T-helper 2 cell treated with Interferon-gamma antibody and Interleukin-4, amounts not matched to agents 5 μg/mL and 100 μg/mL, for 36 hours (primary cell): ENCODE measurements around the gene MINDY4.

Experiments used
- DNase-seq: peaks from one replicate; pipeline ENCODE4 v3.0.0; 2021; ENCODE audit warnings: low spot score
- H3K27ac Mint-ChIP-seq: one replicate; pipeline ENCODE4 v1.8.0; 2021; ENCODE audit warnings: mild to moderate bottlenecking, mixed read lengths
- H3K27me3 Mint-ChIP-seq: one replicate; pipeline ENCODE4 v1.8.0; 2021; ENCODE audit warnings: low read depth, mixed read lengths
- H3K36me3 Mint-ChIP-seq: one replicate; pipeline ENCODE4 v1.8.0; 2021; ENCODE audit warnings: low read depth, mixed read lengths
- H3K4me1 Mint-ChIP-seq: one replicate; pipeline ENCODE4 v1.8.0; 2021; ENCODE audit warnings: low read depth, mixed read lengths
- H3K4me3 Mint-ChIP-seq: one replicate; pipeline ENCODE4 v1.8.0; 2022; ENCODE audit warnings: mild to moderate bottlenecking, moderate library complexity, mixed read lengths
- H3K9me3 Mint-ChIP-seq: one replicate; pipeline ENCODE4 v1.8.0; 2021; ENCODE audit warnings: mixed read lengths

The MINDY4 gene

DNA sequence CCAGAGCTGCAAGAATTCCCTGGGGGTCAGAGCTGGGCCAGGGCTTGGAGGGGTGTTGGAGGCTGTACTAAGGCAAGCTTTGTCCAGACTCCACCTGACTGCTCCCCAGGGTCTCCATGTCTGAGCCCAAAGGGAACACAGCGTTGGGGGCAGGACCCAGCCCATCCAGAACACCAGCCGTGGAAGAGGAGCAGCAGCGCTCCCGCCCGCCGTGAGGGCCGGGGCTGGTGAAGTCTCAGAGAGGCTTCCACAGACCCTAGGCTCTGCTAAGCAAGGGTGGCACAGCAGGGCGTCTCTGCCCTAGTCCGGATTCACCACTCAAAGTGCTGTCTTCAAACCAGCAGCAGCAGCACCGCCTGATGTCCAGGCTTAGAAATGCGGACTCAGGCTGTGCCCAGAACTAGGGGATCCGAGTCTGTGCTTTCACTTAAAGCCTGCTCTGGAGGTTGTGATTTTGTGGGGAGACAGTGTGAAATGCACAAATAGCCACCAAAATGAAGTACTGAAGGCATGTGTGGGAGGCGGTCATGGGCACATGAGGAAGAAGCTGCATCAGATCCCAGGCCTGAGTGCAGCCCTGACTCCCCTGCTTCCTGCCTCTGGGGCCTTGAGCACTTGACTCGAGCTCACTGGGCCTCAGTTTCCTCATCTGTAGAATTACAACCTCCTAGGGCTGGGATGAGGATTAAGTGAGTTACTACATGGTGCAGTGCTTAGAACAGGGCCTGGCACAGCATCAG, 123.8 kb downstream of the MINDY4 start:
- H3K27ac Mint-ChIP-seq, result no peak overlapping the region
- H3K36me3 Mint-ChIP-seq, result no peaks in the 10 kb centered on the region
- no peak for DNase-seq
- no peaks in the 10 kb centered on the region for H3K27me3 Mint-ChIP-seq
- no peaks in the 10 kb centered on the region for H3K4me1 Mint-ChIP-seq
- H3K9me3 Mint-ChIP-seq, result no peaks in the 10 kb centered on the region
- no peak overlapping the region for H3K4me3 Mint-ChIP-seq

GRCh38 chr7:30896036-30896435, 124.8 kb downstream of the MINDY4 start:
- no peaks in the 10 kb centered on the region for H3K9me3 Mint-ChIP-seq
- H3K36me3 Mint-ChIP-seq, result no peaks in the 10 kb centered on the region
- no peaks in the 10 kb centered on the region for H3K4me1 Mint-ChIP-seq
- H3K4me3 Mint-ChIP-seq, result no peak overlapping the region
- H3K27ac Mint-ChIP-seq, result no peak overlapping the region
- no peaks in the 10 kb centered on the region for H3K27me3 Mint-ChIP-seq
- no peak for DNase-seq

DNA sequence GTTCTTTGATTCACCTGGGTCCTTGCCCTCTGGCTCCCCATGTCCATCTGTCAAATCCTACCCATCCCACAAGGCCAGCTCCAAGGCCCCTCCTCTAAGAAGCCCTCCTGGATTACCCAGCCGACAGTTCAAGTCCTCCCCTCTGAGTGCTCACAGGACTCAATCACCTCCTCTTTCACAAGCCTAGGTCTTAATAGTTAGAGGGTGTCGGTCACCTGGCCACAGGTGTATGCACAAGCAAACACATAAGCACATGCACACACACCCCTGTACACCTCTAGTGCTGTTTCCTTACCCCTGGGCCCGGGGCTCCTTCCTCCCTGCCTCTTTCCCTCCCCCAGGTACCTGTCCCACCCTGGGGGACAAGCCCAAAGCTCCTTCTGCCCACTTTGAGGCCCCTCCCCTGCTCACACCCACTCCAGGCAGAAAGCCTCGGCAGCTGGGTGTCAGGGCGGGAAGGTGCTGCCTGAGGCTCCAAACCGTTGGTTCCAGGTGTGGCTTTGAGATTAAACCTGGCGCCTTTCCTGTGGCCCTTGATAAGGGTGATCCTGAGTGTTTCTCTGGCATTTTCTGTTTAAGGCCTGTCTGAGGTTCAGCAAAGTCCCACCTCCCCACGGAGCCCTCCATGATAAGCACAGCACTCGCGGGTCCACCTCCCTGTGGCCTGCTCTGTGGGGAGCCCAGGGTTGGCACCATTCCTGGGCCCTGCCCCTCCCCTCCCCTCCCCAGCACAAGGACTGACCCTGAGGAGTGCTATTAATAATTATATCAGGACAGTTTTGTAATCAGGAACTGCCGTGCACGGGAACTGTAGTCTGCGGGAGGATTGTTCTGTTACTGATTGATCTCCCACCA, 125.8 kb downstream of the MINDY4 start:
- Mint-ChIP-seq H3K27me3 (no peaks in the 10 kb centered on the region), H3K9me3 (no peaks in the 10 kb centered on the region), H3K4me1 (peaks cover 3% of the 10 kb centered on the region), H3K36me3 (no peaks in the 10 kb centered on the region), H3K27ac (no peak overlapping the region), H3K4me3 (no peak overlapping the region)
- no peak for DNase-seq

- no peaks in the 10 kb centered on the region for H3K27me3 Mint-ChIP-seq
- no peaks in the 10 kb centered on the region for H3K9me3 Mint-ChIP-seq
- H3K4me3 Mint-ChIP-seq, result no peak overlapping the region
- DNase-seq, result no peak
- H3K36me3 Mint-ChIP-seq, result no peaks in the 10 kb centered on the region
- peaks cover 3% of the 10 kb centered on the region for H3K4me1 Mint-ChIP-seq
- no peak overlapping the region for H3K27ac Mint-ChIP-seq
Measured at GRCh38 chr7:30897770-30898169, 126.6 kb downstream of the MINDY4 start.

DNA sequence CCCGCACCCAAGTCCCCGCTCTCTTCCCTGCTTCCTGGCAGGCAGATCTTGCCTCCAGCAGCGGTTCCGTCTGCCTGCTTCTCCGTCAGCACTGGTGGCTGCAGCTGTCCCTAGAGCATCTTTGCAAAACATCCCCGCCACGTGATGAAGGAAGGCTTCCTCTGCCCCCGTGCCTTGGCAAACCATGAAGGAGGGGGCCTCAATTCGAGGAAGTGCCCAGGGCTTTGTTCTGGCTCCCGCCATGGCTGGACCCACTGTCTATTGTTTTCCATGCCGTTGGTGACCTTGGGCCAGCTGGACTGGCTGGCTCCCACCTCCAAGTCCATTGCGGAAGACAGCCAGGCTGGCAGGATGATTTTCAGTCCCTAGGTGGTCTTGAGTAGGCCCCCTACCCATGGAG, 127.2 kb downstream of the MINDY4 start:
- no peak overlapping the region for H3K27ac Mint-ChIP-seq
- no peaks in the 10 kb centered on the region for H3K27me3 Mint-ChIP-seq
- no peaks in the 10 kb centered on the region for H3K9me3 Mint-ChIP-seq
- H3K36me3 Mint-ChIP-seq, result no peaks in the 10 kb centered on the region
- H3K4me1 Mint-ChIP-seq, result peaks cover 3% of the 10 kb centered on the region
- DNase-seq, result no peak
- H3K4me3 Mint-ChIP-seq, result no peak overlapping the region

GRCh38 chr7:30899066-30899465, 127.8 kb downstream of the MINDY4 start:
- H3K4me1 Mint-ChIP-seq, result peaks cover 3% of the 10 kb centered on the region
- H3K27ac Mint-ChIP-seq, result no peak overlapping the region
- H3K36me3 Mint-ChIP-seq, result no peaks in the 10 kb centered on the region
- no peaks in the 10 kb centered on the region for H3K9me3 Mint-ChIP-seq
- H3K4me3 Mint-ChIP-seq, result no peak overlapping the region
- H3K27me3 Mint-ChIP-seq, result no peaks in the 10 kb centered on the region
- DNase-seq, result no peak

DNA sequence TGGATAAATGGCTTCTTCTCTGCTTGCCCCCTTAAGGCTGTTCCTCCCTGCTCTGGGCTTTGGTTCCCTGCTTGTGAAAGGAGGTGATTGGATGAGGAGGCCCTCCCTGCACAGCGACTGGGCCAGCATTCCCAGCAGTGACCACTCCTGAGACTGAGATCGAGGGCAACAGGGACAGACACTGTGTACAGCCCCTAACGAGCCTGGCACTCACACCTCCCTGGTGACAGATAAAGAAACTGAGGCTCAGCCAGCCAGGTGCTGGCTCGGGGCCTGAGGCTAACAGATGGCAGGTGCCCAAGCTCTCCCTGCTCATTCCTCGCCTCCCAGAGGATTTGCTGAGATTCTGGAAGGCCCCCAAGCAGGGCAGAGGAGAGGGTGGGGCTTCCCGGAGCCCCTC, 128.4 kb downstream of the MINDY4 start:
- H3K27me3 Mint-ChIP-seq, result no peaks in the 10 kb centered on the region
- no peaks in the 10 kb centered on the region for H3K9me3 Mint-ChIP-seq
- peaks cover 3% of the 10 kb centered on the region for H3K4me1 Mint-ChIP-seq
- no peak overlapping the region for H3K27ac Mint-ChIP-seq
- H3K36me3 Mint-ChIP-seq, result no peaks in the 10 kb centered on the region
- DNase-seq, result no peak
- H3K4me3 Mint-ChIP-seq, result no peak overlapping the region

GRCh38 chr7:30900053-30900452, 128.8 kb downstream of the MINDY4 start:
- Mint-ChIP-seq H3K27me3 (no peaks in the 10 kb centered on the region), H3K4me3 (no peak overlapping the region), H3K4me1 (peaks cover 3% of the 10 kb centered on the region), H3K9me3 (no peaks in the 10 kb centered on the region), H3K36me3 (no peaks in the 10 kb centered on the region), H3K27ac (no peak overlapping the region)
- no peak for DNase-seq

DNA sequence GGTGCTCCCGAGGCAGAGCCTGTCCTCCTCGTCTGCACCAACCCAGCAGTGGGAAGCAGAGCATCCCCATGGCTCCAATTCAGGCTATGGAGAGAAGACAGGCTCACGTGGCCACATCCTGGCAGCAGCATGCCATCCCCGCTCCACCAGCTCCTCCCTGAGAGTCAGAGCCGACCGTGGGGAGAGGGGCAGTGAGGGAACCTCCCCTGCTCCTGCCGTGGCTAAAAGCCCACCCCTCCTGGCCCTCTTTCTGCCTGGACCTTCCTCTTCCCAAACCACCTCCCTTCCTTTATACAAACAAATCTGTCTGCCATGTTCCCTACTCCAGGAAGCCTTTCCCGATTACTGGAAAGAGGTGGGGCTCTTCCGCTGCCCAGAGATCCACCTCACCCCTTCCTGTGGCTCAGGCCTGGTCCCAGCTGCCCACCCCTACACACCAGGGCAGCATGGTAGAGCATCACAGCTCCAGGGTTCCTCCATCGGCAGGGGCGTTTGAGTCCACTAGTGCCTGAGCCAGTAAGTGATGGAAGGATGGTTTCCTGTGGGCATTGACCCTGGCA, 129.7 kb downstream of the MINDY4 start:
- Mint-ChIP-seq H3K4me3 (no peak overlapping the region), H3K27ac (no peak overlapping the region), H3K4me1 (peaks cover 3% of the 10 kb centered on the region), H3K27me3 (no peaks in the 10 kb centered on the region), H3K36me3 (no peaks in the 10 kb centered on the region), H3K9me3 (no peaks in the 10 kb centered on the region)
- no peak for DNase-seq

DNA sequence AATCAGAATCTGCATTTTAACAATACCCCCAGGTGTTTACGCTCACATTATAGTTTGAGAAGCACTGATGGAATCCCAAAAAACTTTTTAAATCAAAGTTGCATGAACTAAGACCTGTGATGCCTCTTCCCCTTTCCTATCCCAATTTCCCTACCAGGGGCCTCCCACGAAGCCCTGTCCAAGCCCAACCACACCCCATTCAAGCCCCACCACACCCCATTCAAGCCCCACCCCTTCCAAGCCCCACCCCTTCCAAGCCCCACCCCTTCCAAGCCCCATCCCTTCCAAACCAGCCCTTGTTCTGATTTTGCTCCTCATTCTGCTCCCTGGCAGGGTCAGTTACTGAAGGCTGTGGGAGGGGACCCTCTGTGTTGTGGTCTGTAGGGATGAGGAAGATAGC, 130.6 kb downstream of the MINDY4 start:
- DNase-seq, result no peak
- H3K27me3 Mint-ChIP-seq, result no peaks in the 10 kb centered on the region
- H3K36me3 Mint-ChIP-seq, result no peaks in the 10 kb centered on the region
- no peak overlapping the region for H3K27ac Mint-ChIP-seq
- H3K4me1 Mint-ChIP-seq, result peaks cover 3% of the 10 kb centered on the region
- H3K4me3 Mint-ChIP-seq, result no peak overlapping the region
- H3K9me3 Mint-ChIP-seq, result no peaks in the 10 kb centered on the region

GRCh38 chr7:30902466-30902865, 131.2 kb downstream of the MINDY4 start:
- no peak overlapping the region for H3K27ac Mint-ChIP-seq
- no peaks in the 10 kb centered on the region for H3K27me3 Mint-ChIP-seq
- DNase-seq, result no peak
- no peaks in the 10 kb centered on the region for H3K36me3 Mint-ChIP-seq
- H3K4me1 Mint-ChIP-seq, result peaks cover 3% of the 10 kb centered on the region
- no peaks in the 10 kb centered on the region for H3K9me3 Mint-ChIP-seq
- no peak overlapping the region for H3K4me3 Mint-ChIP-seq

DNA sequence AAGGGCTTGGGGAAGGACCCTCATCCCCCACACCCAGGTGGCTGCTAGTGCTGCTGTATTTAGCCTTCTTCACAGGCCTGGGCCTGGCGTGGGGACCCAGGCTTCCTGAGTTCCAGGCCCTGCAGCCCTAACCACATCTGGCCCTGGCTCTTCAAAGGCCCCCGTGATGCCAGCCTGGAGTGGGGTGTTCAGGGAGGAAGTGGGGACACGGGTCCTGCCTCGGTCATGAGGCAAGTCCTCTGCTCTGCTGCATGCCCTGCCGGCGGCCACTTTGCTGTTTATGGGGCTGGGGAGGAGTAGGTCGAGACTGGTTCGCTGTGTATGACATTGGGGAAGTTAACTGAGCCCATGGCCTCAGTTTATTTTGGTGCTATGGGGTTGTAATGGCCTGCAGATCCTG, 131.9 kb downstream of the MINDY4 start:
- no peak overlapping the region for H3K4me3 Mint-ChIP-seq
- no peak for DNase-seq
- H3K27ac Mint-ChIP-seq, result no peak overlapping the region
- H3K9me3 Mint-ChIP-seq, result no peaks in the 10 kb centered on the region
- H3K36me3 Mint-ChIP-seq, result no peaks in the 10 kb centered on the region
- H3K4me1 Mint-ChIP-seq, result peaks cover 3% of the 10 kb centered on the region
- no peaks in the 10 kb centered on the region for H3K27me3 Mint-ChIP-seq

DNA sequence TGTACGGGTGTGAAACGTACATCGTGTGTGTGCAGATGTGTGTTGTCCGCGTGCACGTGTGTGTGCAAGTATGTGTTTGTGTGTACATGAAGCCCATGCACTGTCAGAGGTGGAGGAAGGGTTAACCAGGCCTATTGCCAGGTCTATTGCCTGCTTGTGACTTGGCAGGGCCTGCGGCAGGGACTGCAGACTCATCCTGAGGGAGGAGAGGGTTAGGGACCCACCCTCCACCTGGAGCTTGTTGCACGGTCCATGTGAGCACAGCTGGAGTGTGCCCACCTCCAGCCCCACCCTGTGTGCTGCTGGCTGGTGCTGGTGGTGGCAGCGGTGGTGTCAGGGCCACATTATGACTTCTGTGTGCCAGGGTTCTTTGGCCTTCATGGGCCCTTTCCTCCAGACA, 133.3 kb downstream of the MINDY4 start:
- Mint-ChIP-seq H3K4me1 (peaks cover 3% of the 10 kb centered on the region), H3K27me3 (no peaks in the 10 kb centered on the region), H3K9me3 (no peaks in the 10 kb centered on the region), H3K27ac (no peak overlapping the region), H3K4me3 (no peak overlapping the region), H3K36me3 (no peaks in the 10 kb centered on the region)
- no peak for DNase-seq
